ENCODE measurements around the gene ARHGAP10.
"Not testable (repeated sequence)": the region's sequence is repeated elsewhere in the genome, so short reads cannot be mapped to it uniquely, and the experiment has no call there.

Gene ARHGAP10

DNA sequence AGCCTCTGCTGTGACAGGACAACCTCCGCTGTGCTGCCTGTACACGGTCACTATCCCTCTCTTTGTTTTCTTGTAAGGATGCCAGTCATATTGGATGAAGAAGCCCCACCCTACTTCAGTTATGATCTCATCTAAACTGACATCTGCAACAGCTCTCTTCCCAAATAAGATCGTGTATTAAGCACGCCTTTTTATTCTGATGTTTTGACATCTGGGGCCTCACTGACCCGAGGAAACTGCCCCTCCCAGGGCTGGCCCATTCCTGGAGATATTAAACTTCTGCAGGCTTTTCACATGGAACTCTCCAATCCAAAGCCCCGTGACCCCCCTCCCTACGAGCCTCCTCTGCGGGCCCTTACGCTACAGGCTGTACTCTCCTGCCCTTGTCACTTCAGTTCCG is 232.0 kb downstream of the ARHGAP10 start:
- no peak for DNase-seq

DNA sequence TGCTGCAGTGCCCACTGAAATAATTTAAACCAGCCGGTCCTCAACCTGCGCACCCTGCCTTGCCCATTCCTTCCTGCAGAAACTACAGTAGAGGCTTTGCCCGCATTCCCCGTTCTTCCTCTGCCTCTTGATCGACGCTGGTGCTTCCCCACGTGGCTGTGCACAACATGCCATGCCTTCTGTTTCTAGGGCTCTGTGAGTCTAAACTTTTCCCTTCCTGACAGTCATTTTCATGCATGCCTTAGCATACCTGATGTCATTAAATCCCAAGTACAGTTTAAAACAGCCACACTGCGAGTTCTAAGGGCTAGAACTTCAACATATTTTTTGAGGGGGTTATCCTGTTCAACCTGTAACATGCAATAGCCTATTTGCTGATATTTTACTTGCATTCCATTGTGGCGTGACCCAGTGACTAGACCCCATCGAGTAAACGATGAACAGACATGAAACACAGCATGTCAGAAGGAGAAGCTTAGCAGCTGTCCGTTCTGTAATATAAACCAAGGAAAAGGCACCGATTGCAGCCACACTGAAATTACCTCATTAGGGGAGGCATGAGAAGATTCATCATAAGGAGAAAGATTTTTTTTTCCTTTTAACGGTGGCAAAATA is 232.5 kb downstream of the ARHGAP10 start:
- DNase-seq = no peak

DNA sequence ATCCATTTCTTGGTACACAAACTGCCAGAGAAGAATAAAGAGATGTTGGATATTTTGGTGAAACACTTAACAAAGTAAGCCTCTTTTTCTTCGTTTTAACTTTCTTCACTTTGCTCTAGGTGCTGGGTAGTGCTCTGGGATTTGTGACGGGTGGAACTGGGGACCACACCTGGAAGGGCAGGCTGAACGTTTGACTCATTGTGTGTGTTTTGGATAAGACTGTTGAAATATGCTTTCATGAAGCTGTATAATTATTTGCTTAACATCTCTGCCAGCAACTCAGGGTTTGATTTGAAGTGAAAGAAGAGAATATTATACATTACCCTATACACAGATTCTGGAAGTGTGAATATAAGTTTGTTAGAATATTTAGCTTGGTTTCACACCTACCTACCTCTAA is 233.2 kb downstream of the ARHGAP10 start:
- no peak for DNase-seq

DNA sequence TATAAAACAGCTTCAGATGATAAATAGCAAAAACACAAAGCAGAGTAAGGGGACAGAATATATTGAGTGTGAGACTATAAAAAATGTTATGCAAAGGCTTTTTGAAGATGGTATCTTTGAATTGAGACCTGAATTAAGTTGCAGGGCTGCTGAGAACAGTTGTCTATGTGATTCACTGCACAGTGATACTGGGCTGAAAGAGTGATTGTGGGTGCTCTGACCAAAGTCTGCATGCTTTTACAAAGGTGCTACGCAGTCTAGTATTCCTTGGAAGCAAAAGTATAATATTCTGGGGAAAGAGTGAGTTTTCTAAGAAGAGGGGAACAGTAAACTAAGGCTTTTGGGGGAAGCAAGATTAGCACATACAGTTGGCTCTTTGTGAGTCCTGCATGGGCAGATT is 234.0 kb downstream of the ARHGAP10 start:
- DNase-seq = no peak

DNA sequence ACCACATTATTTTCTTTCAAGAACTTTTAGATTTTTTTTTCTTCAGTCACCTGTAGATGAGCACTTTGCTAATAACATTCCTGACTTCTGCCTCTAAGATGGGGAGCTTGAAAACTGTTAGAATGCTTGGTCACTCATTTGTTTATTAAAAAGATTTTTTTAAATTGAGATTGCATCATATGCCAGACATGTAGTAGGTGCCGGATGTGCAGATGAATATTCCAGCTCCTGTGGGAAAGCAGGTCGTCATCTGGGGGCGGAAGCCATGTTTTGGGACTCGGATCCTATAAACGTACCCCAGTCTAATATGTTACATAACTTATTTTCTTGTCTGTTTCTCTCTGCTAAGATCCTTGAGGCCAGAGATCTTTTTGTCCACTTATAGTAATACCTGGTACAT is 236.8 kb downstream of the ARHGAP10 start:
- no peak for DNase-seq

DNA sequence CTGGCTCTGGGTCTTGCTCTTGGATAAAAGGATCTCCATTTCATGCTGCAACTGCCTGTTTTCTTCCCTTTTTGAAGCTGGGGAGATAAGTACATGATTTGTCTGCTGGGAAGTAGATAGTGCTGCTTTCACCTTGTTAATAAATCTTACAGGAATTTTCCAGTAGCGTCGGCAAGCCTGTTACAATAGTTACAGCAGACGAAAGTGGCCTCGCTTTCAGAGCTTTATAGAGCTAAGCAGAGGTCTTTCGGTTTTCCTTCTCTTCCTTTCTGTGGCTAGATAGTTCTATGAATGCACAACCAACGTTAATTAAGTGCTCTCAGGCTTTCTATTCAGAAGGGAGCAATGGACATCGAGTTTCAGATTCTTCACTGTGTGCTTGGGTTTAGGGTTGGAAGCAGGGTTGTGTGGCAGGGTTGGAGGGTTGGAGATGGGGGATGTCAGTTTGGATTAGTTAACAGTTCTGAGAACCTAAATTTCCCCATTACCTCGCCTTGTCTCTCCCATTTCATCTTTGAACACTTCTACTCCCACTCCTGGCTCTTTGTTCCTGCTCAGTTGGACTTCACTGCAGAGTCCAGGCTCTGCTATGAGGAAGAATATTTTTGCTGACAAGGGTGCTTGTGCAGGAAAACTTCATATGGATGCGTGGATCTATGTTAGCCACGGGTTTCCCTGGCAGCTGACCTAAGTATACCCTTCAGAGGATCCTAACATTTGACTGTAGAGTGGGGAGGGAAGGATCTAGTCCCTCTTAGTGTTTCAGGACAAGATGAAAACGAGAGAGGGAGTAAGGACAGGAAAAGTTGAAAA is 237.9 kb downstream of the ARHGAP10 start:
- no peak for DNase-seq

DNA sequence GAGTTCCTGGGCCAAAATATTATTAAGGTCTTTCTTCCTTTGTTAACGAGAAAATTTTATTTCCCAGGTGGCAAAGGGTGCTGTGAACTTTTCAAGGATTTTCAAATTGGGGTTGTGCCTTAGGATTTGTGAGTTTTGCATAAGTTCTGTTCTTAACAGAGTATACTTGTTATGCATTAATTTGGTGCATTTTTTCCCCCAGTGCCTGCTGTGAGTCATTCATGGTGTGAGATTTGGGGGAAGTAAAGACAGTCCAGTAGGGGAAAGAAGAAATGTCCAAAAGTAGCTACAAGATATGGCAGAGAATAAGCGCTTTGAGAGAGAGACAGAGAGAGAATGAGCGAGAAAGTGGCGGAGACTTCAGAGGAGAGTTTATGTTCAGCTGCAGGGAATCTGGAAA is 239.2 kb downstream of the ARHGAP10 start:
- DNase-seq = no peak

DNA sequence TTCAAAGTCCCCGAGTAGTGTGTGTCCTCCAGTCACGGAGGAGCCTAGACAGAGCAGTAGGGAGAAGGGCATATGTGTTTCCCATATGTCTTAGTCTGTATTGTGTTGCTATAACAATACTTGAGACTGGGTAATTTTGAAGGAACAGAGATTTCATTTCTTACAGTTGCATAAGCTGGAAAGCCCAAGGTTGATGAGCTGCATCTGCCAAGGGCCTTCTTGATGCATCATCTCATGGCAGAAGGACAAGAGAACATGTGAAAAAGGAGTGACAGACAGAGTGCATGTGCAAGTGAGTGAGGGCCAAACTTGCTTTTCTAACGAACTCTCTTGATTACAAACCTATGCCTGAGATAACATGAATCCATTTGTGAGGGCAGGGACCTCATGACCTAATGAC is 243.4 kb downstream of the ARHGAP10 start:
- no peak for DNase-seq

DNA sequence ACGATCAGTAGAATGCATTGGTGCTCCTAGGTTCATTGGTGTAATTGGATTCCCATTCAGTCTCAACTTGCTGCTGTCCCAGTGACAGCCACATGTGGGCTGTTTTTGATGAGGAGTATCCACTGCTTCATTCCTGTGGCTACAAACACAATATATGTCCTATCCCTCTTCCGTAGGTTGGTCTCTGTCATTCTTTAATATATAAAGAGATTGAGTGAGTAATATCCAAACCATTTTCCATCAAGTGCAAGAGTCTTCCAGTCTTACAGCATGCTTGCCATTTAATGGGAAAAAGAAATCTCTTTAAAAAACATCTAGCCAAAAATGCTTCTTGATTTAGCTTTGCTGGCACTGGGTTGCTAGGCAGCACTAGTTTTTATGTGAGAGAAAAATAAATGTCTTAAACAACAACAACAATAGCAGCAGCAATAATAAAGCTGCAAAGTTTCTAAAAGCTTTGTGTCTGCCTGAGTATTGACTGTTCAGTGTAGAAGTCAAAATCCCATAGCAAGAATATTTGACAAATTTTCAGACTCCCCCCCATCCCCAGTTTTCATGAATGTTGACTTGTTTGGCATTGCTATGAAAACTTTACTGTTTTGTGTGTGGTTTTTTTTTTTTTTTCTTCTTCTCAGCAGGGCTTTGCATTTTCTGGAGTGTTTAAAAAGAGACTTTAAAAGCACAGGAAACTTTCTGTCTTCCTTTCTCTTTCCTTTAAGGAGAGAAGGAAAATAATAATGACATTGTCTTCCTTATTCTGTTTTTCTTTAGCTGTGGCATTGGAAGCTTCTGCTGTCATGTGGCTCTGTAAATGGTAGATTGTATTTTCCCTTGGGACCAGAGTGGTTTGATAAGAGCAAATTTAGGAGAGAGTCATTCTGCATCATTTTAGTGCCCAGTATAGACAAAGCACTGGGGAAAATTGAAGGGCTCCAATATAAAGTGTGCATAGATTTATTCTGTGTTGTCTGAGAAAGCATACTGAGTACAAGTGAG is 244.3 kb downstream of the ARHGAP10 start:
- no peak for DNase-seq

DNA sequence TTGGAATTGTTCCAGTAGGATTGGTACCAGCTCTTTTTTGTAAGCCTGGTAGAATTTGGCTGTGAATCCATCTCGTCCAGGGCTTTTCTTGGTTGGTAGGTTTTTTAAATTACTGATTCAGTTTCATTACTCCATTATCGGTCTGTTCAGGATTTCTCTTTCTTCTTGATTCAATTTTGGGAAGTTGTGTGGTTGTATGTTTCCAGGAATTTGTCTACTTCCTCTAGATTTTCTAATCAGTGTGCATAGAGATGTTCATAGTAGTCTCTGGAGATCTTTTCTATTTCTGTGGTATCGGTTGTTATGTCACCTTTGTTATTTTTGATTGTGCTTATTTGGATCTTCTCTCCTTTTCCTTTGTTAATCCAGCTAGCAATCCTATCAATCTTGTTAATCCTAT is 248.7 kb downstream of the ARHGAP10 start:
- DNase-seq = no peak

DNA sequence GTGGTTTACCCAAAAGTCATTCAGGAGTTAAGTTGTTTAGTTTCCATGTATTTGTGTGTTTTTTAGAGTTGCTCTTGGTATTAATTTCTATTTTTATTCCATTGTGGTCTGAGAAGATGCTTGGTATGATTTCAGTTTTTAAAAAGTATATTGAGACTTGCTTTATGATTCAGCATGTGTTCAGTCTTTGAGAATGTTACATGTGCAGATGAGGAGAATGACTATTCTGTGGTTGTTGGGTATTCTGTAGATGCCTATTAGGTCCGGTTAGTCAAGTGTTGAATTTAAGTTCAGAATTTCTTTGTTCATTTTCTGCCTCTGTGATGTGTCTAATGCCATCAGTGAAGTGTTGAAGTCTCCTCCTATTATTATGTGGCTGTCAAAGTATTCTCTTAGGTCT is 249.4 kb downstream of the ARHGAP10 start:
- no peak for DNase-seq

DNA sequence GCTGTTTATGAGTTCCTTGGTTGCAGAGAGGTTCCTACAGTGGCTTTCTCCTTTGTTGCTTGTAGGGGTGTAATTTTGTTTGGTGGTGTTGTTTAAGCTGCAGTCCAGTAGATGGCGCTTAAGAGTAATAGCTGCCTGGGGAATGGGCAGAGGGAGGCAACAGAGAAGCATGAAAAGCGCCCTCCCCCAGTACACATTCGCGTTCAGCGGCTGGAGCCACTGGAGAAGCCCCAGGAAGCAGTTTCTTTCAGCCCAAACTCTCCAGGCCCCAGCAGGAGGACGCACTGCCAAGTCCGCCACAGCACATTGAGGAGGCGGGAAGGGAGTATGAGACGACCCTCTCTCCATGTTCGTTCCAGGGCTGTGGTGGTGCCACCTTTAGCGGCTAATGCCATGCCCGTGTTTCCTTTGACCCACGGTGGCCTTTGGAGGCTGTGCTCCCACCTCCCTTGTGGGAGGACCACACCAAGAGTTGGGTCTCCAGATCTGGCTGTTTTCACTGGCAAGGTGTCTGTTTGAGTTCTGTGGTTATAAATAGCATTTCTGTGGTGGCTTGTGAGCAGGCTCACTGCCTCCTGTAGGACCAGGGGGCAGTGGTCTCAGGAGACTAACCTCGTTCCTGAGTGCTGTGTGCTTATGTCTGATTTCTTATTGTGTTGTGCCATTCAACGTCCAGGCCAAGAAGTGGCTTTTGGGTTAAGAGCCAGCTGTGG is 252.3 kb downstream of the ARHGAP10 start:
- DNase-seq = peak; percentile 27

DNA sequence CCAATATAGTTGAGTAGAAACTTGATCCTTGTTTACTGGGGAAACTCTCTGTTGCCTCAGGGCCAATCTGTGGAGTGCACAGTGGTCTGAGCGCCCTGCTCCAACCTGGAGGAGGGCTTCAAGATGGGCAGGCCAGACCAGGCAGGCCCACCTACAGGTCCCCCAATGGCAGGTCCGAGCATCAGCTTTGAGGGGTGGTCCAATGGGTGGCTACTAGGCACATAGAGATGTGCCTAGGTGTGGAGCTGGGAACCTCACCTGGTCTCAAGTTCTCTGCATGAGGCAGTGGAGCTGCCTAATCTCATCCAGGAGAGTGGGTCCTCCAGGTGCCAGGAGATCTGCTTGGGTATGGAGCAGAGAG is 252.9 kb downstream of the ARHGAP10 start:
- DNase-seq = no peak

DNA sequence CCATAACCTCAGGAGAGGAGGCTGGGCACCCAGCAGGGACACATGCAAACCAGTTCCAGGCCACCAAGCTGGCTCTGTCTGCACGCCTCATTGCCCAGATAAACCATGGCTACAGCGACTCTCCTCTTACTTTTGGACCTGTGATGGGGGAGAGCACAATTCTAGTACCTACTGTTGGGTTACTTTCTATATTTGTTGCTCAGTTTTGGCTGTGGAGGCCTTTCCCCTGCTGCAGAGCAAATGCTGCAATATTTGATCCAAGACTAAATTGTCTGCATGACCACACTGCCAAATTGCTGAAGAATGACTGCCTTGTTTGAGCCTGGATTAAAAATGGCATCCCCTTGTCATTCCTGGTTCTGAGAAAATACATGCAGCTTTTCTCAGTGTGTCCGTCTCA is 253.5 kb downstream of the ARHGAP10 start:
- no peak for DNase-seq

DNA sequence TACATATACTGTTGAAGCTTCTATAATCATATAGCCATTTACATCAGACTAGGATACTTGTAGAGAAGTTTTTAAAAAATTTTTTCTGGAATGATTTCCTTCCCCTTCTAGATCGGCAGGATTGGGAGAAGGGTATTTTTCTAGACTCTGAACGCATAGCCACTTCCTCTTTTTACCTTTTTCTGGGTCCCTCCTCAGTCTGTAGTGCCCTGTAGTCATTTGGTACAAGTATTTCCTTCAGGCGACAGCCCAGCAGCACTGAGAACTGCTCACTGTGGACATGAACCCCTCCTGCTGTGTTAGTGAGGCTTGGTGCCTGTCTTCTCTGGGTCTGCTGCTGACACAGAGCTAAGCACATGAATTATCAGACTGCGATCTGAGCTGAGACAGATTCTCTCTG is 255.4 kb downstream of the ARHGAP10 start:
- DNase-seq = no peak

DNA sequence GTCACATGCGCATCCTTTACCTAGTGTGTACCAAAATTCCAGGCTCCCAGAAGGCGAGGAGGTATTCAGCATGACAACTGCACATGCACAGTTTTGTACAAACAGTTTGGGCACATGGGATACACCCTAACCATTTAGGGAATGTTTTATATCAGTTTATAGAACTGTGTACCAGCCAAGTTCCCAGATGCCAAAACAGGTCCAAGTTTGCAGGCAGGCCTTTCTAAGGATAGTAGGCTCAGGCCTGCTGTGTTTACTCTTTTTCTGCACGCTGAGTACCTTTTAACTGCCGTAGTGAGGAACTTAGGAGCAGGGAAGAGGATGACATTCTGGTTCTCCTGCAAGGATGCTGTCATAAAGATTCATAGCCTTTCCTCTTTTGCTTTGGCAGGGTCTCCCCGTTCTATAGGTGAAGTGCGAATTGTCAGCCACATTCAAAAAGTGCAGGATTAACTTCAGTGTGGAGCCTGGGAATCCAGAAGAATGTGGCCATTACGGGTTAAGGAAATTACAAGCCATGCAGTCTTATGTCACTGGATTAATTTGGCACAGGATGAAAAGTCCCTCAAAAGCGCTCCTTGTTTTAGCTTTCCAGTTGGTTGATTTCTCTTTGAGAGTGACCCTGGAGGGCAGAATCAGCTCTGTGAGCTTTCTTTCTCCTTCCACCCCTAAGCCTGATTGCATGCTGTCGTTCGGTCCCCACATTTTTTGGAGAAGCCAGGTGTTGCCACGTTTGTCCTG is 259.8 kb downstream of the ARHGAP10 start:
- DNase-seq = no peak

DNA sequence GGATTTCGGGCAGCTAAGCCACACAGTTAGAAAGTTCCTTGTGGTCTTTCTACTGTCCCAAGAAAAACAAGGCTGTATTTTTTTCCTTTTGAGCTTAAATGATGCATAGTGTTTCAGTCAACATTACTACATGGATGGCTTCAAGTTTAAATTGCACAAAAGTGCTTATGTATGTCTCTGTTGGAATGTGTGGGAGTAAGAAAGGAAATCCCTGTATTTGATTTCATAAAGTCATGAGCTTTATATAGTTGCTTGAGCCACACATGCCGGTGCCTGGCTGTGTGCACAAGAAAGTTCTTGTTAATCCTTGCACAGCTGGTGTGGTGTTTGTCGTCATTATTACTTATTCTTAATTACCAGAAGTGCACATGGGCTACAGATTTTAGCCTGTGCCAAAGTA is 262.2 kb downstream of the ARHGAP10 start:
- no peak for DNase-seq

DNA sequence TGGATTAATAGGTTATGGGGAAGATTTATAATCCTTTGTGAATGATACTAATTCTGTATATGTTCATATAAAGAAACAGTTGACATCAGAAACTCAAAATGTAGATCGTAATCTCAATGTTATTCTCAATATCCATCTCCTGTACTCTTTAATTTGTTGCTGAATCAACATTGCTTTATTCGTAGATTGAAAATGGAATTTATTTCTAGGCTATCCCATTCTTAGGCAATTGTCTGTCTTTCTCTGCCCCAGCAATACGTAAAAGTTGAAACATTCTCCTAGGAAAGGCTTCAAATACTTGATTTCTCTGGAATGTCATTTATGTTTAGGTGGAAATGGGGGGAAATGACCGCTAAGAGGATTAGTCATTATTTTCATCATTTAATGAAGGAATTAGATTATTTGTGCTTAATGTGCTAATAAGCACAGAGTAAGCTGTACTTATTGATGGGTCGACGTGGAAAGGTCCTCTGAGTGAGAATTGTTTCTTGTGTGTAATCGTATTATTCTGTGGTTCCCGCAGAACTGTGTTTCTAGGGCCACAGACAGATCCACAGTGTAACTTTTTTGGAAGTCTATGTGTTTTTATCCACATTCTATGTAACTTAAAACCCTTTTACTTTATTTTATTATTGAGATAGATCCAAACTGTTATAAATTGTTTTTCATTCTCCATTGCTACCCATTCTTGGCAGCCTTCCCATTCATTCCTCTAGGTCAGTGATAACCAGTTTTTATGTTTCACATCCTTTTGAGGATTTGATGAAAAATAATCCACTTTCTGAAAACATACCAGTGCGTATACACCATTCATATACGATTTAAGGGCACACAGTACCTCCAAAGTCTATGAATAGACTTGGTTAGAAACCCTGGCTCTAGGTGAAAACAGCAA is 262.9 kb downstream of the ARHGAP10 start:
- no peak for DNase-seq

DNA sequence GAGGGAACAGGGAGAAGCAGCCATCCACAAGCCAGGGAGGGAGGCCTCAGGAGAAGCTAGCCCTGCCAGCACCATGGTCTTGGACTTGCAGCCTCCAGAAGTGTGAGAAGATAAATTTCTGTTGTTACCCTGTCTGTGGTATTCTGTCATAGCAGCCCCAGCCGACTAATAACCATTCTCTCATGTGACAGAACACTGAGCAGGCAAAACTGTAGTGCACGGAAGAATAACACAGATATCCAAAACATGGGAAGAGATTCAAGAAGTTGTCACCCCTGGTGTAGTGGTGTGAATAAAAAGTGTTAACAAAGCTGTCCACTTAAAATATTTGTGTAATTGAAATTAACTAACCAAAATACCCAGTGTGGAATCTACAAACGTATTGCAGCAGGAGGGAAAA is 265.0 kb downstream of the ARHGAP10 start:
- DNase-seq = no peak

DNA sequence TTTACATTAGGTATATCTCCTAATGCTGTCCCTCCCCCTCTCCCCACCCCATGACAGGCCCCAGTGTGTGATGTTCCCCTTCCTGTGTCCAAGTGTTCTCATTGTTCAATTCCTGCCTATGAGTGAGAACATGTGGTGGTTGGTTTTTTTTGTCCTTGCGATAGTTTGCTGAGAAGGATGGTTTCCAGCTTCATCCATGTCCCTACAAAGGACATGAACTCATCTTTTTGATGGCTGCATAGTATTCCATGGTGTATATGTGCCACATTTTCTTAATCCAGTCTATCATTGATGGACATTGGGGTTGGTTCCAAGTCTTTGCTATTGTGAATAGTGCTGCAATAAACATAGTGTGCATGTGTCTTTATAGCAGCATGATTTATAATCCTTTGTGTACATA is 268.1 kb downstream of the ARHGAP10 start:
- DNase-seq = not testable (repeated sequence)

DNA sequence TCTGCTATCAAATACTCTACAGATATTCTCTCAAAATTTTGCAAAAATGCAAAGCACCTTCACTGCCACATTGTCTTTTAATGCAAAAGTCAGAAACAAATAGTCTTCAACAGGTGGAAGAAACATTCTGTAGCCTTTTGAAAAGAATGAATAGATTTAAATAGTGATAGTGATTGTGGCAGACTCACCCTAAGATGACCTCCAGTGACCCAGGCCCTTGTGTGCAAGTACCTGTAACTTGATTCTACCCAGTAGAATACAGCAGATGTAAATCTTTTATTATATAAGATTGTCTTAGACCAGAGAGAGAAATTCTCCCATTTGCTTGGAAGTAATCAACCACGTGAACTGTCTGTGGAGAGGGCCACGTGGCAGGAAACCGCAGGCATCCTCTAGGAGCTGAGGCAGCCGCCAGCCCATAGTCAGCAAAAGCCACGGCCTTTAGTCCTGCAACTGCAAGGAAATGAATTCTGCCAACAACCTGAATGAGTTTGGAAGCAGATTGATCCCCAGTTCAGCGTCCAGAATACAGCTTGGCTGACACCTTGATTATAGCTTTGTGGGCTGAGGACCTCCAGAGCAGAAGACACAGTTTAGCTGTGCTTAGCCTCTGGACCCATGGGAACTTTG is 272.5 kb downstream of the ARHGAP10 start:
- DNase-seq = no peak

All from activated CD4-positive, alpha-beta T cell treated with anti-CD3 and anti-CD28 coated beads for 48 hours (primary cell).